GM20431 (cell line): ENCODE results near the gene SKI.

Experiments used
- in situ Hi-C: fragments of 300-500 bp; cut with MseI, MboI; formaldehyde crosslinking; loops from one replicate; pipeline ENCODE4 v1.15.0; 2020; ENCODE audit warnings: low sequenced_read_pairs; ENCODE audit not compliant: unreplicated experiment

SKI gene

DNA sequence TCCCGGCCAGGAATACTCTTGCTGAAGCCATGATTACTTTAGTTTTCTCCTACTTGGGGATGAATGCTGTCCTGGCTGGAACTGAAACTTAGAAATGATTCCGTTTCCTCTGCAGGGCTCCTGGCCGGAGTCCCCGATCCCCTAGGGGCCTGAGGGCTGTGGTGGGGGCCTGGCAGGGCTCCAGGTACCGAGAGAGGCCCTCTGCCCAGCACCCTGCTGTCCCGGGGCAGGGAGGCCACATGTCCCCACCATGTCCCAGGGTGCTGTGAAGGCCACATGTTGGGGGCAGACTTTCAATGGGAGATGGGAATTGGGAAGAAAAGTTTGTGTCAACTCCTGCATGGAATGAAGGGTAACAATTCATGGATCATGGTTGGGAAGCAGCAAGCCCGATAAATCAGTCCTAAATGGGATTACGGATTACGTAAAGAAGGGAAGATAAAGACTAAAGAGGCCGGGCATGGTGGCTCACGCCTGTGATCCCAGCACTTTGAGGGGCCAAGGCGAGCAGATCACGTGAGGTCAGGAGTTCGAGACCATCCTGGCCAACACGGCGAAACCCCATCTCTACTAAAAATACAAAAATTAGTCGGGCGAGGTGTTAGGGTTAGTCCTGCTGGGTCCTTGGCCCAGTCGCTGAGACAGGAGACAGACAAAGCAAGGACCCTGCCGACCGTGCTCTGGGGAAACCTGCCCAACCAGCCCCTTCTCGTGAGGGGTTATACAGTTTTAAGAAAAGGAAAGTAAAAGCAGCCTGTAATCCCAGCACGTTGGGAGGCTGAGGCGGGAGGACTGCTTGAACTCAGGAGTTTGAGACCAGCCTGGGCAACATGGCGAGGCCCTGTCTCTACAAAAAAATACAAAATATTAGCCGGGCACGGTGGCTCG, 125.7 kb downstream of the SKI start:
- in situ Hi-C loops = loop anchor here (25.0 kb wide), 1 partner anchor 416 kb away; no protein-coding TSS in a partner anchor

GRCh38 chr1:2354511-2355372, 126.6 kb downstream of the SKI start:
- in situ Hi-C loops = loop anchor here (25.0 kb wide), 1 partner anchor 417 kb away; no protein-coding TSS in a partner anchor

- in situ Hi-C loops = loop anchor here (25.0 kb wide), 1 partner anchor 418 kb away; no protein-coding TSS in a partner anchor
These were observed 127.5 kb downstream of the SKI start for GRCh38 chr1:2355373-2356261.

GRCh38 chr1:2356401-2356800, 128.3 kb downstream of the SKI start:
- in situ Hi-C loops = loop anchor here (25.0 kb wide), 1 partner anchor 419 kb away; no protein-coding TSS in a partner anchor

GRCh38 chr1:2356911-2357845, 129.1 kb downstream of the SKI start:
- in situ Hi-C loops = loop anchor here (25.0 kb wide), 1 partner anchor 420 kb away; no protein-coding TSS in a partner anchor

DNA sequence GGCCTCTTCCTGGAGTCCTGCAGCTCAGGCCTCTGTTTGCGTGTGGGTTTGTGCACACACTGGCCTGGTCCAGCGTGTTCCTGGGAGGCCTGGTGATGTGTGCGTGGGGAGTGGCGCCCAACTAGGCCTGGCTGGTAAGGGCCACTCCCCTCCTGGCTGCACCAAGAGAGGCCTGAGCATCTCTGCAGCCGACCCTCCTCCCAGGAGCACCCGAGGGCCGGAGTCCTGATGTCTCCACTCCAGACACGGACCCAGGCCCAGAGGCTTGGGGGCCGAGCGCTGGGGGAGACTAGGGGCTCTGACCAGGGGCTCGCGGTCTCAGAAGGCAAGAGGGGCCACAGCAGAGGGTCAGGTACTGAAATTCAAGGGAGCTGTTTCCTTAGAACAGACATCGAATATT, 130.0 kb downstream of the SKI start:
- in situ Hi-C loops = loop anchor here (25.0 kb wide), 1 partner anchor 421 kb away; no protein-coding TSS in a partner anchor

GRCh38 chr1:2358651-2359640, 130.8 kb downstream of the SKI start:
- in situ Hi-C loops = loop anchor here (25.0 kb wide), 1 partner anchor 422 kb away; no protein-coding TSS in a partner anchor
